Measurements from ENCODE around the gene KRTDAP.

DNA sequence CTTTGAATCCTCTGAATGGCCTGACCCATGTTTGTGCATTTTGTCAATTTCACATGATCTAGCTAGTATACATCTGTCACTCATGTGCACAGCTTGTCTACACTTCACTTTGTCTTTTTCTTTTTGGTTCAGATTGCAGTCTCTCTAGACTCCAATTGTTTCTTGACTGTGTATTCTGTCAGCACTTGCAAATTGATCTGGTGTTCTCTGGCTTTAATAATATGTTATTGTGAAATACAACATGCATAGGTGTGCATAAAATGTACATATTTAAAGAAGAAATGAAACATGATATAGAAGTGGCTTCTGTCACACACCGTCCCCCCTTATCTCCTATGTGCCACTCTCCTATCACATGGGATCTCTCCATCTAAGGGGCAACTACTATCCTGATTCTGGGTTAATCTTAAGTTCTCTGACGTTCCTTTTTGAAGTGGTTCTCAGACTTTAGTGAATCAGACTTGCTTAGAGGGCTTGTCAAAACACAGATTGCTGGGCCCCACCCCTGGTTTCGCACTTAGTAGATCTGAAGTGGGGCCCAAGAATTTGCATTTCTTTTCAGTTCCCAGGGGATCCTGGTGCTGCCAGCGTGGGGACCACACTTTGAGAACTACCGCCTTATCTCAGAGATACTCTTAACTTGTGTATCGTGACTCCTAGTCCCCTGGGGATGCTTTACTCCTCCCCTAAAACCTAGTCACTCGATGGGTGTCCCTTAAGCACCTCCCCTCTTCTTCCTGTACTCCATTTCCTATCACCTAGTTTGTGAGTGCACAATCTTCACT is 5.8 kb downstream of the KRTDAP start:
- no peak for TF ChIP-seq POLR2A (IDR thresholded peaks at IDR 0.05)
- TF ChIP-seq, protein P1, sequence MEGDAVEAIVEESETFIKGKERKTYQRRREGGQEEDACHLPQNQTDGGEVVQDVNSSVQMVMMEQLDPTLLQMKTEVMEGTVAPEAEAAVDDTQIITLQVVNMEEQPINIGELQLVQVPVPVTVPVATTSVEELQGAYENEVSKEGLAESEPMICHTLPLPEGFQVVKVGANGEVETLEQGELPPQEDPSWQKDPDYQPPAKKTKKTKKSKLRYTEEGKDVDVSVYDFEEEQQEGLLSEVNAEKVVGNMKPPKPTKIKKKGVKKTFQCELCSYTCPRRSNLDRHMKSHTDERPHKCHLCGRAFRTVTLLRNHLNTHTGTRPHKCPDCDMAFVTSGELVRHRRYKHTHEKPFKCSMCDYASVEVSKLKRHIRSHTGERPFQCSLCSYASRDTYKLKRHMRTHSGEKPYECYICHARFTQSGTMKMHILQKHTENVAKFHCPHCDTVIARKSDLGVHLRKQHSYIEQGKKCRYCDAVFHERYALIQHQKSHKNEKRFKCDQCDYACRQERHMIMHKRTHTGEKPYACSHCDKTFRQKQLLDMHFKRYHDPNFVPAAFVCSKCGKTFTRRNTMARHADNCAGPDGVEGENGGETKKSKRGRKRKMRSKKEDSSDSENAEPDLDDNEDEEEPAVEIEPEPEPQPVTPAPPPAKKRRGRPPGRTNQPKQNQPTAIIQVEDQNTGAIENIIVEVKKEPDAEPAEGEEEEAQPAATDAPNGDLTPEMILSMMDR (IDR thresholded peaks at IDR 0.05), result no peak

All from thyroid gland (tissue), 4 donors.